Tibial artery (tissue), 4 donors: ENCODE measurements around the gene ASCL5.
A peak's percentile ranks its signal among the peaks of the same experiment; 100 is the strongest.

Experiments
- DNase-seq, 2 donors: peaks; one replicate each; pipeline ENCODE4 v3.0.0-alpha.2; 2019
- H3K27ac ChIP-seq, 2 donors: fragments of 200-600 bp; sonication (generic) in 1 of 2; 1 replicate in 1 of 2; 2 replicates in 1 of 2; pipeline ENCODE4 v1.5.1; 2018 to 2019; ENCODE audit warnings: mild to moderate bottlenecking in 1 of 2
- H3K27me3 ChIP-seq, 2 donors: fragments of 200-600 bp; sonication (generic) in 1 of 2; one replicate each; pipeline versions ENCODE4 v1.5.1 to v1.6.0; 2016 to 2019
- H3K36me3 ChIP-seq, 3 donors: fragments of 200-600 bp; sonication (generic) in 2 of 3; one replicate each; pipeline ENCODE4 v1.5.1; 2016 to 2019; ENCODE audit warnings: mild to moderate bottlenecking in 2 of 3
- H3K4me1 ChIP-seq, 4 donors: fragments of 200-600 bp; sonication (generic) in 2 of 4; 1 replicate in 3 of 4; 2 replicates in 1 of 4; pipeline ENCODE4 v1.5.1; 2016 to 2019
- H3K4me3 ChIP-seq, 2 donors: fragments of 200-600 bp; sonication (generic) in 1 of 2; 1 replicate in 1 of 2; 2 replicates in 1 of 2; pipeline ENCODE4 v1.5.1; 2018 to 2019; ENCODE audit warnings: mild to moderate bottlenecking in 2 of 2
- H3K9me3 ChIP-seq, 3 donors: fragments of 200-600 bp; sonication (generic) in 1 of 3; one replicate each; pipeline ENCODE4 v1.5.1; 2016 to 2019
- CTCF ChIP-seq, 2 experiments: fragments of 200-600 bp in 1 of 2; fragments of 450-650 bp in 1 of 2; IDR thresholded peaks; one replicate each; pipeline ENCODE4 v1.5.1; 2017 to 2019; ENCODE audit warnings: antibody characterized with exemption in 2 of 2, mild to moderate bottlenecking in 1 of 2, moderate library complexity in 1 of 2
- intact Hi-C: fragments of 100-400 bp; cut with DNase I; formaldehyde crosslinking; loops from one replicate; pipeline ENCODE4 v1.15.0; 2023; ENCODE audit warnings: low total_unique reads

The ASCL5 gene

GRCh38 chr1:201139756-201140155 lies 12.8 kb upstream of the ASCL5 start:
- DNase-seq = peak in 1 of 2 donors; percentile 28
- Histone ChIP-seq H3K4me3 (no peak overlapping the region), H3K27ac (no peak overlapping the region), H3K36me3 (peaks cover 8 to 77% (median 64%) of the 10 kb centered on the region in 3 donors), H3K9me3 (no peaks in the 10 kb centered on the region), H3K27me3 (no peaks in the 10 kb centered on the region), H3K4me1 (peaks cover 0 to 51% (median 39%) of the 10 kb centered on the region in 4 donors)
- intact Hi-C loops = no loop called here
- no peak for TF ChIP-seq CTCF (IDR thresholded peaks at IDR 0.05)

GRCh38 chr1:201139306-201139705 lies 12.3 kb upstream of the ASCL5 start:
- Histone ChIP-seq H3K36me3 (peaks cover 8 to 77% (median 64%) of the 10 kb centered on the region in 3 donors), H3K4me3 (no peak overlapping the region), H3K27ac (peak overlapping the region; percentile 65 to 75), H3K27me3 (no peaks in the 10 kb centered on the region), H3K4me1 (peaks cover 0 to 51% (median 39%) of the 10 kb centered on the region in 4 donors), H3K9me3 (no peaks in the 10 kb centered on the region)
- DNase-seq = peak in 1 of 2 donors; percentile 57
- TF ChIP-seq CTCF (IDR thresholded peaks at IDR 0.05) = no peak
- intact Hi-C loops = no loop called here

GRCh38 chr1:201138311-201138840 lies 11.4 kb upstream of the ASCL5 start:
- DNase-seq = peak; percentile 38 to 79
- H3K27ac ChIP-seq = peak overlapping the region; percentile 65 to 75
- H3K36me3 ChIP-seq = peaks cover 3 to 77% (median 60%) of the 10 kb centered on the region in 3 donors

GRCh38 chr1:201137579-201138310 lies 10.8 kb upstream of the ASCL5 start:
- H3K27ac ChIP-seq = peak overlapping the region; percentile 65 to 75
- peaks cover 0 to 76% (median 54%) of the 10 kb centered on the region in 3 donors for H3K36me3 ChIP-seq
- no peaks in the 10 kb centered on the region for H3K27me3 ChIP-seq
- no peak overlapping the region for H3K4me3 ChIP-seq
- peaks cover 0 to 41% (median 34%) of the 10 kb centered on the region in 4 donors for H3K4me1 ChIP-seq
- intact Hi-C loops = no loop called here
- DNase-seq = peak; percentile 79 to 91
- no peaks in the 10 kb centered on the region for H3K9me3 ChIP-seq
- TF ChIP-seq CTCF (IDR thresholded peaks at IDR 0.05) = no peak

More at GRCh38 chr1:201138311-201138840, 11.4 kb upstream of the ASCL5 start:
- no peak for TF ChIP-seq CTCF (IDR thresholded peaks at IDR 0.05)
- intact Hi-C loops = no loop called here
- Histone ChIP-seq H3K9me3 (no peaks in the 10 kb centered on the region), H3K27me3 (no peaks in the 10 kb centered on the region), H3K4me3 (no peak overlapping the region), H3K4me1 (peaks cover 0 to 47% (median 39%) of the 10 kb centered on the region in 4 donors)

- Histone ChIP-seq H3K4me1 (peaks cover 0 to 34% (median 27%) of the 10 kb centered on the region in 4 donors), H3K27ac (peak overlapping the region; percentile 65 to 75), H3K9me3 (no peaks in the 10 kb centered on the region), H3K4me3 (no peak overlapping the region), H3K36me3 (peaks cover 0 to 72% (median 53%) of the 10 kb centered on the region in 3 donors), H3K27me3 (no peaks in the 10 kb centered on the region)
- intact Hi-C loops = no loop called here
- TF ChIP-seq CTCF (IDR thresholded peaks at IDR 0.05) = no peak
- DNase-seq = no peak
These were observed 10.0 kb upstream of the ASCL5 start for GRCh38 chr1:201137024-201137392.
